Body of pancreas (tissue), 4 donors: Measurements from ENCODE around the gene AMDHD1. TPM values are rescaled to one million over a fixed set of nuclear protein-coding genes. Genes with fewer than 3 reads are reported as not detected.
"Not testable (repeated sequence)": the region's sequence is repeated elsewhere in the genome, so short reads cannot be mapped to it uniquely, and the experiment has no call there.

ENCODE experiments used
- ATAC-seq: fragments of 150-250 bp; one replicate; pipeline ENCODE4 v1.9.1; 2016
- DNase-seq, 4 donors: peaks; one replicate each; pipeline ENCODE4 v3.0.0-alpha.2; 2019
- H3K27ac ChIP-seq, 4 donors: fragments of 200-600 bp; sonication (generic); 1 replicate in 3 of 4; 2 replicates in 1 of 4; pipeline versions ENCODE4 v1.5.1 to v1.6.1; 2016 to 2019; ENCODE audit warnings: mild to moderate bottlenecking in 1 of 4, mixed read lengths in 1 of 4, moderate library complexity in 1 of 4
- H3K27me3 ChIP-seq, 2 donors: fragments of 200-600 bp; sonication (generic); one replicate each; pipeline ENCODE4 v1.6.0; 2016; ENCODE audit warnings: mild to moderate bottlenecking in 1 of 2
- H3K36me3 ChIP-seq, 2 donors: fragments of 200-600 bp; sonication (generic); replicated peaks in 1 of 2; 2 replicates each; pipeline ENCODE4 v1.5.1; 2016; ENCODE audit warnings: low read depth in 2 of 2; ENCODE audit not compliant: insufficient read depth in 1 of 2
- H3K4me1 ChIP-seq: fragments of 200-600 bp; sonication (generic); one replicate; pipeline ENCODE4 v1.6.0; 2016
- H3K4me3 ChIP-seq, 2 donors: fragments of 200-600 bp; sonication (generic); 1 replicate in 1 of 2; 2 replicates in 1 of 2; pipeline ENCODE4 v1.5.1; 2016 to 2019
- H3K9me3 ChIP-seq, 3 donors: fragments of 200-600 bp; sonication (generic); 1 replicate in 2 of 3; 2 replicates in 1 of 3; pipeline ENCODE4 v1.5.1; 2016
- POLR2A ChIP-seq, 3 donors: fragments of 450-650 bp; IDR thresholded peaks; one replicate each; pipeline ENCODE4 v1.6.1; 2016; ENCODE audit warnings: antibody characterized with exemption in 3 of 3, mild to moderate bottlenecking in 2 of 3
- WGBS, 2 donors: methylation state at CpG; one replicate each; pipeline ENCODE4 v1.1.5; 2017; 5-methylcytosine and 5-hydroxymethylcytosine counted together
- intact Hi-C: fragments of 100-400 bp; cut with DNase I; formaldehyde crosslinking; loops from one replicate; pipeline ENCODE4 v1.15.1; 2023
- total RNA-seq, 2 donors: library from RNA; depleted of rRNA; stranded (reverse); fragments of >200 nt; gene quantifications; one replicate each; pipeline ENCODE4 v1.1.0, GENCODE V29; 2016
- TF ChIP-seq, protein P1 (sequence below), 7 experiments: fragments of 450-650 bp in 4 of 7; fragments of 200-600 bp in 3 of 7; sonication (generic) in 3 of 7; IDR thresholded peaks; one replicate each; pipeline ENCODE4 v1.5.1; 2016 to 2019; ENCODE audit warnings: antibody characterized with exemption in 7 of 7

The AMDHD1 gene
- total RNA-seq, 2 donors from 2014 or later = 4.4 to 4.6 TPM

DNA sequence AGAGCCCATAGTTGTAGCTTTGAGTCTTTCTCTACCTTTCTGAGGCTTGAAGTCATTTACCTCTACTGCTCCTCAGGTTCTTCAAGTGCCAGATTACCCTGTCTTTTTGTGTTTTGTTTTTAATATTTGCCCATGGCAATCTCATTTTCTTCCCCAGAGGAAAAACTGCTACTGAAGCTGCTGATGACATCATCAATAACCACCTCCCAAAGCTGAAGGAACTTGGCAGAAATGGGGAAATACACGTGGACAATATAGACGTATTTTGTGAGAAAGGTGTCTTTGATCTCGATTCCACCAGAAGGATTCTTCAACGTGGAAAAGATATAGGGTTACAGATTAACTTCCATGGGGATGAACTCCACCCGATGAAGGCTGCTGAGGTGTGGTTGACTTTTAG is 17.1 kb downstream of the AMDHD1 start:
- no peaks in the 10 kb centered on the region for H3K9me3 ChIP-seq
- ATAC-seq (no peak), DNase-seq (no peak)
- TF ChIP-seq, protein P1, sequence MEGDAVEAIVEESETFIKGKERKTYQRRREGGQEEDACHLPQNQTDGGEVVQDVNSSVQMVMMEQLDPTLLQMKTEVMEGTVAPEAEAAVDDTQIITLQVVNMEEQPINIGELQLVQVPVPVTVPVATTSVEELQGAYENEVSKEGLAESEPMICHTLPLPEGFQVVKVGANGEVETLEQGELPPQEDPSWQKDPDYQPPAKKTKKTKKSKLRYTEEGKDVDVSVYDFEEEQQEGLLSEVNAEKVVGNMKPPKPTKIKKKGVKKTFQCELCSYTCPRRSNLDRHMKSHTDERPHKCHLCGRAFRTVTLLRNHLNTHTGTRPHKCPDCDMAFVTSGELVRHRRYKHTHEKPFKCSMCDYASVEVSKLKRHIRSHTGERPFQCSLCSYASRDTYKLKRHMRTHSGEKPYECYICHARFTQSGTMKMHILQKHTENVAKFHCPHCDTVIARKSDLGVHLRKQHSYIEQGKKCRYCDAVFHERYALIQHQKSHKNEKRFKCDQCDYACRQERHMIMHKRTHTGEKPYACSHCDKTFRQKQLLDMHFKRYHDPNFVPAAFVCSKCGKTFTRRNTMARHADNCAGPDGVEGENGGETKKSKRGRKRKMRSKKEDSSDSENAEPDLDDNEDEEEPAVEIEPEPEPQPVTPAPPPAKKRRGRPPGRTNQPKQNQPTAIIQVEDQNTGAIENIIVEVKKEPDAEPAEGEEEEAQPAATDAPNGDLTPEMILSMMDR (IDR thresholded peaks at IDR 0.05) = no peak
- no peak for TF ChIP-seq POLR2A (IDR thresholded peaks at IDR 0.05)
- WGBS, 2 donors = 33 to 41% methylated on average over 5 of the region's 5 CpGs
- intact Hi-C loops = no loop called here
- no peaks in the 10 kb centered on the region for H3K36me3 ChIP-seq
- H3K27me3 ChIP-seq = no peaks in the 10 kb centered on the region
- H3K27ac ChIP-seq = no peak overlapping the region
- H3K4me1 ChIP-seq = no peaks in the 10 kb centered on the region
- H3K4me3 ChIP-seq = no peak overlapping the region

DNA sequence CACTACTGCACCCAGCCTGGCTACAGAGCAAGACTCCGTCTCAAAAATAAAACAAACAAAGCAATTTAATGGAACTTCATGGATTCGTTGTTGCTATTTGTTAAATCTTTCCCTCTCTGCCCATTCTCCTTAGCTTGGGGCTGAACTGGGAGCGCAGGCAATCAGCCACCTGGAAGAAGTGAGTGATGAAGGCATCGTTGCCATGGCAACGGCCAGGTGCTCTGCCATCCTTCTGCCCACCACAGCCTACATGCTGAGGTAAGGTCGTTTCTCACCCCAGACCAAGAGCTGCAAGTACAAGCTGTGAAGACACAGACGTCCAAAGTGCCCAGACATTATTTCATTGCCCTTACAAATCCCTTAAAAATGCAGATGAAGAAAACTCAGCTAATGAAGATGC is 19.1 kb downstream of the AMDHD1 start:
- Histone ChIP-seq H3K27me3 (no peaks in the 10 kb centered on the region), H3K4me1 (no peaks in the 10 kb centered on the region), H3K9me3 (no peaks in the 10 kb centered on the region), H3K4me3 (no peak overlapping the region), H3K27ac (no peak overlapping the region), H3K36me3 (no peaks in the 10 kb centered on the region)
- DNase-seq (no peak), ATAC-seq (no peak)
- intact Hi-C loops = no loop called here
- 49 to 58% methylated on average over 7 of the region's 7 CpGs for WGBS, 2 donors
- TF ChIP-seq, protein P1 (IDR thresholded peaks at IDR 0.05) = no peak
- TF ChIP-seq POLR2A (IDR thresholded peaks at IDR 0.05) = no peak

DNA sequence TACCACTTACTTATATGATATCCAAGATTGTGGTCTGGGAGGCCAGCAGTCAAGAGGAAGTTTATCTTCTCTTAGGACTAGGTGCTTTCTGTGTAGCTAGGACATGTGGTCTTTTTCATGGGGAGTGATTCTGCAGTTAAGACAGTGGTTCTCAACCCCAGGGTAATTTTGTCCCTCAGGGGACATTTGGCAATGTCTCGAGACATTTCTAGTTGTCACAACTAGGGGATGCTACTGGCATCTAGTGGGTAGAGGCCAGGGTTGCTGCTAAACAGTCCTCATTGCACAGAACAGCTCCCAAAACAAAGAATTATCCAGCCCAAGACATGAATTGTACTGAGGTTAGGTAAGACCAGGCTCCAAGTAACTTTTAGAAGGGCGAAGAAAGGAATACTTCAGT is 20.0 kb downstream of the AMDHD1 start:
- WGBS, 2 donors = 77 to 81% methylated on average over 2 of the region's 2 CpGs
- Histone ChIP-seq H3K9me3 (no peaks in the 10 kb centered on the region), H3K4me3 (no peak overlapping the region), H3K36me3 (no peaks in the 10 kb centered on the region), H3K27me3 (no peaks in the 10 kb centered on the region), H3K4me1 (no peaks in the 10 kb centered on the region), H3K27ac (no peak overlapping the region)
- DNase-seq = no peak
- TF ChIP-seq, protein P1 (IDR thresholded peaks at IDR 0.05) = no peak
- no peak for TF ChIP-seq POLR2A (IDR thresholded peaks at IDR 0.05)
- intact Hi-C loops = no loop called here
- ATAC-seq = no peak

DNA sequence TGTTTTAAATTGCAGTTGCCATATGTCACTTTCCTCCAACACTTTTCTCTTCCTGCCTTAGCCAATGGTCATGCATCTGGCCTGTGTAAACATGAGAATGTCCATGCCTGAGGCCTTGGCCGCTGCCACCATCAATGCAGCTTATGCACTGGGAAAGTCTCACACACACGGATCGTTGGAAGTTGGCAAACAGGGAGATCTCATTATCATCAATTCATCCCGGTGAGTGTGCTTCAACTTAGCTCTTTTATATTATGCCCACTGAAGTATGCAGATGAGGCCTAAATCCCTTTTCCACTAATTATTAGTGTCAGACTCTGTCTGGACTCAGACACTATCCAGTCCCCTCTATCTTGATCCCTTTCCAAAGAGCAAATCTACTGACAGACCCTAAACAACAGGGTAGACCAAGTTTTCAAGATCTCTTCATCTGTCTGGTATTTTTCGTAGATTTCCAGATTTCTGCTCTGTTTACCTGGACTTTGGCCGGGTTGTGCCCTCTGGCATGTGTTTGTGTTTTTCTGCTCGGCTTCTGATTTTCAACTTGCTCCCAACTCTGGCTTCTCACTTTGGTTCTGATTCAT is 23.2 kb downstream of the AMDHD1 start:
- no peaks in the 10 kb centered on the region for H3K27me3 ChIP-seq
- TF ChIP-seq POLR2A (IDR thresholded peaks at IDR 0.05) = no peak
- TF ChIP-seq, protein P1 (IDR thresholded peaks at IDR 0.05) = no peak
- no peaks in the 10 kb centered on the region for H3K36me3 ChIP-seq
- no peaks in the 10 kb centered on the region for H3K4me1 ChIP-seq
- intact Hi-C loops = no loop called here
- no peak overlapping the region for H3K4me3 ChIP-seq
- no peak overlapping the region for H3K27ac ChIP-seq
- ATAC-seq (no peak), DNase-seq (no peak)
- no peaks in the 10 kb centered on the region for H3K9me3 ChIP-seq
- 38 to 43% methylated on average over 7 of the region's 7 CpGs for WGBS, 2 donors

DNA sequence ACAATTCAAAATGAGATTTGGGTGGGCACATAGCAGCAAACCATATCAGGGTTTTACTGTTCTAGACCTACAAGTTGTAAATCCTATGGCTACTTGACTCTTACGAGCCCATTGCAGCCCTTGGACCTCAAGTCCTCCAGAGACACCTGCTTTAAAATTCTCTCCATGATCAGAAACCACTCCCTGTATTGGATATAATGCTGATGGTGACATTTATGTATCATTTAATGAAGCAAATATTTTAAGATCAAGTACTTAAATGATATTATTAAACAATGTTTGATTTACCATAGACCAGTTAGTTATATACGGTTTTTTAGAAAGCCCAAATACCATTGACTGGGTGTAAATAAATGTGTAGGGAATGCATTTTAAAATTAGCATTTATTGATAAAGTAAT is 24.2 kb downstream of the AMDHD1 start:
- H3K36me3 ChIP-seq = no peaks in the 10 kb centered on the region
- intact Hi-C loops = no loop called here
- H3K4me3 ChIP-seq = no peak overlapping the region
- WGBS, 2 donors = 92 to 93% methylated on average over 2 of the region's 2 CpGs
- no peaks in the 10 kb centered on the region for H3K27me3 ChIP-seq
- no peaks in the 10 kb centered on the region for H3K4me1 ChIP-seq
- H3K9me3 ChIP-seq = no peaks in the 10 kb centered on the region
- ATAC-seq (no peak), DNase-seq (no peak)
- TF ChIP-seq POLR2A (IDR thresholded peaks at IDR 0.05) = no peak
- TF ChIP-seq, protein P1 (IDR thresholded peaks at IDR 0.05) = no peak
- H3K27ac ChIP-seq = no peak overlapping the region

DNA sequence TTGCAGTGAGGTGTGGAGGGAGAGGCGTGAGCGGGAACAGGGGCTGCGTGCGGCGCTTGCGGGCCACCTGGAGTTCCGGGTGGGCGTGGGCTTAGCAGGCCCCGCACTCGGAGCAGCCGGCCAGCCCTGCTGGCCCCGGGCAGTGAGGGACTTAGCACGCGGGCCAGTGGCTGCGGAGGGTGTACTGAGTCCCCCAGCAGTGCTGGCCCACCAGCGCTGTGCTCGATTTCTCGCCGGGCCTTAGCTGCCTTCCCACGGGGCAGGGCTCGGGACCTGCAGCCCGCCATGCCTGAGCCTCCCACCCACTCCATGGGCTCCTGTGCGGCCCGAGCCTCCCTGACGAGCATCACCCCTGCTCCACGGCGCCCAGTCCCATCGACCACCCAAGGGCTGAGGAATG is 26.0 kb downstream of the AMDHD1 start:
- H3K4me3 ChIP-seq = not testable (repeated sequence)

More for the DNA sequence above, 26.0 kb downstream of the AMDHD1 start:
- H3K27ac ChIP-seq, ATAC-seq, DNase-seq, H3K4me1 ChIP-seq, H3K9me3 ChIP-seq, H3K27me3 ChIP-seq, intact Hi-C loops, H3K36me3 ChIP-seq: not testable (repeated sequence)
- WGBS, 2 donors = 91 to 93% methylated on average over 12 to 25 of the region's 28 CpGs
